Activated CD4-positive, alpha-beta memory T cell treated with anti-CD3 and anti-CD28 coated beads for 36 hours (primary cell): ENCODE results near the gene KIF22. TPM values are rescaled to one million over a fixed set of nuclear protein-coding genes. Genes with fewer than 3 reads are reported as not detected.

Experiments
- CTCF ChIA-PET: fragments of 350-600 bp; sonication (Branson Sonifier 250); formaldehyde crosslinking; loops from one replicate; lab custom pipeline; 2021; ENCODE audit warnings: antibody characterized with exemption, inconsistent platforms; lab: Charles Lee
- POLR2A ChIA-PET: fragments of 350-600 bp; sonication (Branson Sonifier 250); formaldehyde crosslinking; loops from one replicate; lab custom pipeline; 2021; ENCODE audit warnings: antibody characterized with exemption; lab: Charles Lee
- DNase-seq: peaks from one replicate; pipeline ENCODE4 v3.0.0-alpha.2; 2020
- H3K27ac Mint-ChIP-seq: one replicate; pipeline ENCODE4 v1.8.0; 2021; ENCODE audit warnings: mixed read lengths
- H3K27me3 Mint-ChIP-seq: one replicate; pipeline ENCODE4 v1.8.0; 2021; ENCODE audit warnings: mixed read lengths
- H3K36me3 Mint-ChIP-seq: one replicate; pipeline ENCODE4 v1.8.0; 2021; ENCODE audit warnings: mixed read lengths
- H3K4me1 Mint-ChIP-seq: one replicate; pipeline ENCODE4 v1.8.0; 2021; ENCODE audit warnings: low read depth, mixed read lengths
- H3K4me3 Mint-ChIP-seq: one replicate; pipeline ENCODE4 v1.8.0; 2021; ENCODE audit warnings: mild to moderate bottlenecking, mixed read lengths
- H3K9me3 Mint-ChIP-seq: one replicate; pipeline ENCODE4 v1.8.0; 2021; ENCODE audit warnings: mixed read lengths
- intact Hi-C: fragments of 100-400 bp; cut with micrococcal nuclease; formaldehyde crosslinking; loops from one replicate; pipeline ENCODE4 v1.15.1; 2023
- total RNA-seq, 2 experiments: library from RNA; stranded (reverse); gene quantifications; one replicate each; pipeline ENCODE4 v1.2.3, GENCODE V29; 2021

KIF22 gene
- total RNA-seq, 2 experiments from 2014 or later, result 174 to 180 TPM

DNA sequence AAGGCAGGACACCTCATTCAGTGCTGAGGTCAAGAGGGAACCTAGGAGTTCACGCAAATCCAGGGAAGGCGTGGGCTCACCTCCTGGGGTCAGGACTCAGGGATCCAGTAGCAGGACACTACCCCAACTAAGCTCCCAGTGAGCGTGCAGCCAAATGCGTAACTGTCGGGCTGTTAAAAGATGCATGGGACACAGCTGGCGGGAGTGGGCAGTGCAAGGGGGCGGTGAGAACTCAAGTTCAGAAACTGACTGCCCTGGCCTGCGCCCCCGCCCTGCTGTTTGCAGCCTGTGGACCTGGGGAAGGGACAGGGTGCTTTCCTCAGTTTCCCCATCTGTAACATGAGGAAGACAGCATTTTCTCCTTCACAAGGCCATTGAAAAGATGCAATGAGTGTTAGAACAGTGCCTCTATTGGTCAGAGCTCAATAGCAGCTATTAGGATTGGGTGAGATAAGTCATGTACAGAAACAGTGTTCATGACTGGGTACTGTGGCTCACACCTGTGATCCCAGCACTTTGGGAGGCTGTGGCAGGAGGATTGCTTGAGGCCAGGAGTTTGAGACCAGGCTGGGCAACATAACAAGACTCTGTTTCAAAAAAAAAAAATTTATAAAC is 52.3 kb downstream of the KIF22 start:
- Mint-ChIP-seq H3K36me3 (peaks cover 24% of the 10 kb centered on the region), H3K9me3 (no peaks in the 10 kb centered on the region), H3K27ac (peak overlapping the region; percentile 8), H3K4me3 (no peak overlapping the region), H3K27me3 (no peaks in the 10 kb centered on the region), H3K4me1 (no peaks in the 10 kb centered on the region)
- ChIA-PET POLR2A (no interaction called here), CTCF (interaction anchor here (0.7 to 1.2 kb wide), 6 partner anchors 9 to 101 kb away, joined by 3 to 4 read pairs (median 3); no protein-coding TSS in a partner anchor)
- no peak for DNase-seq
- intact Hi-C loops, result no loop called here

GRCh38 chr16:29843931-29844330 is 53.4 kb downstream of the KIF22 start:
- ChIA-PET CTCF (interaction anchor here (1.1 to 1.2 kb wide), 2 partner anchors 8 to 36 kb away, joined by 3 to 4 read pairs; no protein-coding TSS in a partner anchor), POLR2A (no interaction called here)
- Mint-ChIP-seq H3K9me3 (no peaks in the 10 kb centered on the region), H3K27me3 (no peaks in the 10 kb centered on the region), H3K36me3 (peaks cover 27% of the 10 kb centered on the region), H3K4me3 (no peak overlapping the region), H3K27ac (peak overlapping the region; percentile 30), H3K4me1 (peaks cover 6% of the 10 kb centered on the region)
- intact Hi-C loops, result no loop called here
- DNase-seq, result no peak

DNA sequence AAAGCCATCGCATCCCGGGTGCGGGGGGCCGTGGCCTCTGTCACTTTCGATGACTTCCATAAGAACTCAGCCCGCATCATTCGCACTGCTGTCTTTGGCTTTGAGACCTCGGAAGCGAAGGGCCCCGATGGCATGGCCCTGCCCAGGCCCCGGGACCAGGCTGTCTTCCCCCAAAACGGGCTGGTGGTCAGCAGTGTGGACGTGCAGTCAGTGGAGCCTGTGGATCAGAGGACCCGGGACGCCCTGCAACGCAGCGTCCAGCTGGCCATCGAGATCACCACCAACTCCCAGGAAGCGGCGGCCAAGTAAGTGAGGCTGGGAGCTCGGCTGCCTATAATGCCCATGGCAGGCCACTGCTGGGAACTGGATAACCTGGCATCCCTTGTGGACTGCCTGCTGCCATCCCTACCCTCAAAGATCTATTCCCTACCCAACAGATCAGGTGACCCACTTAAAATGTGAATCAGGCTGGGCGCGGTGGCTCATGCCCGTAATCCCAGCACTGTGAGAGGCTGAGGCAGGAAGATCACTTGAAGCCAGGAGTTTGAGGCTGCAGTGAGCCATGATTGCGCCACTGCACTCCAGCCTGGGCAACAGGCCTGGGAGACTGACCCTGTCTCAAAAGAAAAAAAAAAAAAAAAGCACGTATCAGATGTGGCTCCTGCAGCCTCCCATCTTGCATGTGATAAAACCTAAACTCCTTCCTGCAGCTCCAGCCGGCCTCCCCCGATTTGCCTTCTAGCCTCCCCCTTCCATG is 54.2 kb downstream of the KIF22 start:
- peaks cover 24% of the 10 kb centered on the region for H3K36me3 Mint-ChIP-seq
- no peaks in the 10 kb centered on the region for H3K27me3 Mint-ChIP-seq
- POLR2A ChIA-PET, result no interaction called here
- H3K4me1 Mint-ChIP-seq, result peaks cover 6% of the 10 kb centered on the region
- no peak for DNase-seq
- intact Hi-C loops, result no loop called here
- H3K9me3 Mint-ChIP-seq, result no peaks in the 10 kb centered on the region
- H3K27ac Mint-ChIP-seq, result no peak overlapping the region
- CTCF ChIA-PET, result interaction anchor here (0.6 to 2.2 kb wide), 2 partner anchors 41 to 187 kb away, joined by 3 to 5 read pairs; no protein-coding TSS in a partner anchor
- no peak overlapping the region for H3K4me3 Mint-ChIP-seq

DNA sequence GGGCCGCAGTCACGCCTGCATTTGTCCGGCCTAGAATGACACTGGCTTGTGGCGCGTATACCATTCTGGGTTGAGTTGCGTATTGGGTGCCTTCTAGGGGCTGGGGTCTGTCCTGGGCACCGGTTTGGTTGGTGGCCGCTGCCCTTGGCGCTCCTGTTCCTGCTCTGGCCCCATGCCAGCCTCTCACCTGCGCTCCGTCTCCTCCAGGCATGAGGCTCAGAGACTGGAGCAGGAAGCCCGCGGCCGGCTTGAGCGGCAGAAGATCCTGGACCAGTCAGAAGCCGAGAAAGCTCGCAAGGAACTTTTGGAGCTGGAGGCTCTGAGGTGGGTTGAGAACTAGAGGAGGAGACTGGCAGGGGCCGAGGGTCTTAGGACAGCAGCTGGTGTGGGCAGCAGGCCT is 55.1 kb downstream of the KIF22 start:
- no peaks in the 10 kb centered on the region for H3K27me3 Mint-ChIP-seq
- intact Hi-C loops, result no loop called here

GRCh38 chr16:29848420-29849297 is 58.1 kb downstream of the KIF22 start:
- Mint-ChIP-seq H3K9me3 (no peaks in the 10 kb centered on the region), H3K4me3 (no peak overlapping the region), H3K27ac (no peak overlapping the region), H3K4me1 (peaks cover 6% of the 10 kb centered on the region), H3K36me3 (peaks cover 16% of the 10 kb centered on the region), H3K27me3 (no peaks in the 10 kb centered on the region)
- intact Hi-C loops, result loop anchor here (1.0 to 2.0 kb wide), 3 partner anchors 28 to 148 kb away; partner anchors contain the start of gene MVP
- DNase-seq, result peak; percentile 88
- CTCF ChIA-PET, result interaction anchor here (0.6 to 4.0 kb wide), 58 partner anchors 8 to 229 kb away, joined by 3 to 97 read pairs (median 4); partner anchors contain the start of genes ASPHD1, CDIPT, DOC2A and INO80E
- POLR2A ChIA-PET, result interaction anchor here (1.0 to 2.4 kb wide), 7 partner anchors 9 to 148 kb away, joined by 4 to 12 read pairs (median 5); partner anchors contain the start of genes MVP and PAGR1

More for the DNA sequence above, 55.1 kb downstream of the KIF22 start:
- Mint-ChIP-seq H3K4me3 (no peak overlapping the region), H3K4me1 (peaks cover 6% of the 10 kb centered on the region), H3K36me3 (peaks cover 22% of the 10 kb centered on the region), H3K27ac (no peak overlapping the region), H3K9me3 (no peaks in the 10 kb centered on the region)
- DNase-seq, result no peak
- ChIA-PET POLR2A (no interaction called here), CTCF (interaction anchor here (1.8 to 2.2 kb wide), 2 partner anchors 26 to 186 kb away, joined by 5 to 6 read pairs; partner anchors contain the start of gene MVP)

DNA sequence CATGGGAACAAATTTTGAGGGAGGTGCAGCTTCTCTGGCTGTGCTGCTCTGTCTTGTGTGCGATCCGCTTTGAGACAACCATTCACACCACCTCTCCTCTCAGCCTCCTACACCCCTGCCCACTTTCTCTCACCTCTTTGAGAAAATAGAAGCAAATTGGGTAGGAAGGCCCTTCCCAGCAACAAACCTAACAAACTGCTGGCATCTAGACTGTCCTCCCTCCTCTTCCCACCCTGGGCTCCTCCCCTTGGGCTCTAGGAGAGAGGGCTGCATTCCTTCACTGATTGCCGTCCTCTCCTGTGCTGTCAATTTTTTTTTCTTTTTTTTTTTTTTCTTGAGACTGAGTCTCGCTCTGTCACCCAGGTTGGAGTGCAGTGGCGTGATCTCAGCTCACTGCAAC is 59.0 kb downstream of the KIF22 start:
- ChIA-PET CTCF (interaction anchor here (0.9 to 4.0 kb wide), 17 partner anchors 11 to 158 kb away, joined by 3 to 97 read pairs (median 8); partner anchors contain the start of genes CDIPT, MVP and PAGR1), POLR2A (interaction anchor here (1.0 to 2.4 kb wide), 5 partner anchors 8 to 148 kb away, joined by 4 to 12 read pairs (median 5); partner anchors contain the start of gene PAGR1)
- Mint-ChIP-seq H3K9me3 (no peaks in the 10 kb centered on the region), H3K27ac (no peak overlapping the region), H3K4me3 (no peak overlapping the region), H3K27me3 (no peaks in the 10 kb centered on the region), H3K4me1 (peaks cover 6% of the 10 kb centered on the region), H3K36me3 (peaks cover 14% of the 10 kb centered on the region)
- no peak for DNase-seq
- intact Hi-C loops, result loop anchor here (2.0 kb wide), 1 partner anchor 29 kb away; the partner anchor contains the start of gene MVP

DNA sequence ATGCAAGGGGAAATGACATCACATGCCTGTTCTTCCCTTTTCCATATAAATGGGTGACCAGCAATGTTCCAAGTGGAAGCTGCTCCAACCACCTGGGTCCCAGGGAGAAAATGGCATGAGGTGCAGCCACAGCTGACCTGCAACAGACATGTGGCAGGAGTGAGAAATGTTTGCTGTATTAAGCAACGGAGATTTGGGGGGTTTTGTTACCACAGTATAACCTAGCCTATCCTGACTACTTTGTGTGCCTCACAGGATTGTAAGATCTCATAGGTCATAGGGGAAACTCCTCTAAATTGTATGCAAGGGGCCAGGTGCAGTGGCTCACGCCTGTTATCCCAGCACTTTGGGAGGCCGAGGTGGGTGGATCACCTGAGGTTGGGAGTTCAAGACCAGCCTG is 60.4 kb downstream of the KIF22 start:
- ChIA-PET CTCF (interaction anchor here (0.6 to 3.6 kb wide), 3 partner anchors 24 to 184 kb away, joined by 3 to 62 read pairs (median 4); partner anchors contain the start of gene PAGR1), POLR2A (no interaction called here)
- H3K27ac Mint-ChIP-seq, result no peak overlapping the region

GRCh38 chr16:29852654-29853053 is 62.1 kb downstream of the KIF22 start:
- peaks cover 9% of the 10 kb centered on the region for H3K4me1 Mint-ChIP-seq
- H3K27me3 Mint-ChIP-seq, result no peaks in the 10 kb centered on the region
- no peaks in the 10 kb centered on the region for H3K9me3 Mint-ChIP-seq
- intact Hi-C loops, result no loop called here
- POLR2A ChIA-PET, result interaction anchor here (1.1 kb wide), 1 partner anchor 142 kb away, joined by 3 read pairs; no protein-coding TSS in a partner anchor
- DNase-seq, result no peak
- H3K27ac Mint-ChIP-seq, result no peak overlapping the region
- peaks cover 6% of the 10 kb centered on the region for H3K36me3 Mint-ChIP-seq
- no peak overlapping the region for H3K4me3 Mint-ChIP-seq
- CTCF ChIA-PET, result interaction anchor here (0.9 to 1.3 kb wide), 2 partner anchors 9 to 11 kb away, joined by 3 to 4 read pairs; partner anchors contain the start of gene CDIPT

More for the DNA sequence above, 60.4 kb downstream of the KIF22 start:
- H3K27me3 Mint-ChIP-seq, result no peaks in the 10 kb centered on the region
- H3K9me3 Mint-ChIP-seq, result no peaks in the 10 kb centered on the region
- H3K4me3 Mint-ChIP-seq, result no peak overlapping the region
- intact Hi-C loops, result no loop called here
- DNase-seq, result no peak
- peaks cover 11% of the 10 kb centered on the region for H3K36me3 Mint-ChIP-seq
- H3K4me1 Mint-ChIP-seq, result peaks cover 9% of the 10 kb centered on the region

GRCh38 chr16:29854520-29855100 is 64.1 kb downstream of the KIF22 start:
- POLR2A ChIA-PET, result no interaction called here
- intact Hi-C loops, result no loop called here
- no peak overlapping the region for H3K27ac Mint-ChIP-seq
- CTCF ChIA-PET, result interaction anchor here (1.6 kb wide), 1 partner anchor 154 kb away, joined by 6 read pairs; no protein-coding TSS in a partner anchor
- H3K4me3 Mint-ChIP-seq, result no peak overlapping the region
- peaks cover 6% of the 10 kb centered on the region for H3K36me3 Mint-ChIP-seq
- H3K4me1 Mint-ChIP-seq, result peaks cover 4% of the 10 kb centered on the region
- H3K27me3 Mint-ChIP-seq, result no peaks in the 10 kb centered on the region
- DNase-seq, result no peak
- H3K9me3 Mint-ChIP-seq, result no peaks in the 10 kb centered on the region
